Measurements from ENCODE around the gene OR2AT4. TPM values are rescaled to one million over a fixed set of nuclear protein-coding genes. Genes with fewer than 3 reads are reported as not detected.

OR2AT4 gene
- total and polyA plus RNA-seq, 2 experiments from 2014 or later, result not detected

DNA sequence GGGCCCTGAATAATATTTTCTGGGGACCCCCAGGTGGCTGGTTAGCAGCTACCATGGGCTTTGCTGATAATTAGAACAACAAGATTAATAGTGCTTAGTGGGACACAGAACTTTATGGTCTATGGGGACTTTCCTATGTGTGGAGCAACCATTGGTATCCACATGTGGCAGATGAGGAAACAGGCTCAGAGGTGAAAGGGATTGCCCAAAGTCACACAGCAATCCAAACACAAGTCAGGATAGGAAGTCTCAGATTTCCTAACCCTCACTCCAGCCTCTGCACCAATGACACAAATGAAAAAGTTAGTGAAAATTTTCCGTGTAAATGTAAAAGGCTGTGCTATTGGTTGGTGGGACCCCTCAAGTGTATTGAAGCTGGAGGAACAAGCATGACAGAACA is 39.0 kb upstream of the OR2AT4 start:
- in situ Hi-C loops (cut with MboI), result loop anchor here (10.0 kb wide), 1 partner anchor 109 kb away; the partner anchor contains the start of gene TPBGL

DNA sequence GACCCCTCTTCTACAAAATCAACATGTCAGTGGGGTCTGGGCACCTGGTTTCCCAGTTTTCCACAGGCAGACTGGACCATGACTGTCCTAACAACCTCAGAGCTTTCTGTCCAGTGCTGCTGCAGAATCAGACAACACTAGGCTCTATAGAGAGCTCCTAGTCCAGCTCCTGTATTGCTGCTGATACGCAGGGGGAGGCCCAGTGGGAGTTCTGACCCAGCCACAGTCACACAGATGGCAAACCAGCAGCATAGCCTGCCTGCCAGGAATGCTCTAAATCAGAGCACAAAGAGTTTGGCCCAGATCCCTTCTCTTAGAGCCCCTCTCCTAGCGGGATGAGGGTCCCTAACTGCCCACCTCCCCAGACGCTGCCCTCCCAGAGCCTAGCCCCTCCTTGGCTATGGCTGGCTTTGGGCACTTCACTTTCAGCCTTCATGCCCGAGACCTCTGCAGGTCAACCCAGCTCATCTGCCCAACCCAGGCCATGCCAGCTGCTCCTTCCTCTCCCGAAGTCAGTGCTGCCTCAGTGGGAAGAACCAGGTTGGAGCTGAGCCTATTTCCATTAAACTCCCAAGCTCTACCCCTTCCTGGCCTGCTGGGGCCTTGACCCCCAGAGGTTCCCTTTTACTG is 38.5 kb upstream of the OR2AT4 start:
- Histone ChIP-seq H3K9ac (no peak overlapping the region), H4K20me1 (ENCODE audit: insufficient read depth) (no peaks in the 10 kb centered on the region), H3K27me3 (replicated peaks; ENCODE audit: insufficient read depth) (peaks cover 44% of the 10 kb centered on the region), H3K27ac (no peak overlapping the region), H3K36me3 (ENCODE audit: low read depth) (no peaks in the 10 kb centered on the region), H3K9me3 (ENCODE audit: low read depth) (no peaks in the 10 kb centered on the region), H3K79me2 (ENCODE audit: insufficient read depth) (no peaks in the 10 kb centered on the region), H3K9me2 (ENCODE audit: insufficient read depth) (no peaks in the 10 kb centered on the region), H2AFZ (no peak overlapping the region), H3K4me3 (no peak overlapping the region), H3K4me2 (ENCODE audit: unreplicated experiment) (no peak overlapping the region), H3K4me1 (ENCODE audit: insufficient read depth) (no peaks in the 10 kb centered on the region), H3F3A (ENCODE audit: insufficient read depth) (no peaks in the 10 kb centered on the region)
- no peak for DNase-seq
- TF ChIP-seq EZH2phosphoT487 (IDR thresholded peaks at IDR 0.05; ENCODE audit: insufficient read depth, low read depth) (no peak), EZH2 (IDR thresholded peaks at IDR 0.05; ENCODE audit: insufficient read depth, poor library complexity, severe bottlenecking) (no peak)
- 42 to 43% methylated on average over 5 of the region's 5 CpGs for WGBS, 2 experiments (ENCODE audit: low coverage in 1 of 2, low lambda C conversion rate in 2 of 2, missing lambda C conversion rate in 2 of 2)
- in situ Hi-C loops (cut with MboI), result loop anchor here (10.0 kb wide), 1 partner anchor 110 kb away; the partner anchor contains the start of gene TPBGL

More for the DNA sequence above, 39.0 kb upstream of the OR2AT4 start:
- Histone ChIP-seq H3F3A (ENCODE audit: insufficient read depth) (no peaks in the 10 kb centered on the region), H4K20me1 (ENCODE audit: insufficient read depth) (no peaks in the 10 kb centered on the region), H3K4me2 (ENCODE audit: unreplicated experiment) (no peak overlapping the region), H3K27ac (no peak overlapping the region), H3K4me1 (ENCODE audit: insufficient read depth) (no peaks in the 10 kb centered on the region), H3K4me3 (no peak overlapping the region), H2AFZ (no peak overlapping the region), H3K9me3 (ENCODE audit: low read depth) (no peaks in the 10 kb centered on the region), H3K79me2 (ENCODE audit: insufficient read depth) (no peaks in the 10 kb centered on the region), H3K36me3 (ENCODE audit: low read depth) (no peaks in the 10 kb centered on the region), H3K9me2 (ENCODE audit: insufficient read depth) (no peaks in the 10 kb centered on the region), H3K9ac (no peak overlapping the region), H3K27me3 (replicated peaks; ENCODE audit: insufficient read depth) (peaks cover 44% of the 10 kb centered on the region)
- 63 to 82% methylated on average over 1 of the region's 1 CpG for WGBS, 2 experiments (ENCODE audit: low coverage in 1 of 2, low lambda C conversion rate in 2 of 2, missing lambda C conversion rate in 2 of 2)
- DNase-seq, result no peak
- TF ChIP-seq EZH2 (IDR thresholded peaks at IDR 0.05; ENCODE audit: insufficient read depth, poor library complexity, severe bottlenecking) (no peak), EZH2phosphoT487 (IDR thresholded peaks at IDR 0.05; ENCODE audit: insufficient read depth, low read depth) (no peak)

DNA sequence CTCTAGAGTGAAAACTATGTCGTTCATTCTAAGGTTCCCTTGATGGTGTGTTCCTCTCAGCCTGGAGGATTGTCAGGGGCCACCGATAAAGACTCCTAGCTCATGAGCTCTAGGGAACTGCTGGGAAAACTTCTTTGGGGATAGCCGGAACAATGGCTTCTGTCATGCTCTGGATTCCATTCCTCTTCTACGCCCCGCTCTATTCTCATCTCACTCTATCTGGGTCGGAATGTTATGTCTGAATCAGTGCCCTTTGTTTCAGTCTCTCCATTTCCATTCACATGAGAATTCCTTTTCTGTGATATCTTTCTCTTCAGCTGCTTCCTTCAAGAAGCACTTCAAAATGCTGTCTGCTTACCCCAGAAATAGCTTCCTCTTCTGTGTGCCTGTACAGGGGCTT is 37.3 kb upstream of the OR2AT4 start:
- Histone ChIP-seq H4K20me1 (ENCODE audit: insufficient read depth) (no peaks in the 10 kb centered on the region), H3K4me1 (ENCODE audit: insufficient read depth) (no peaks in the 10 kb centered on the region), H3K9me2 (ENCODE audit: insufficient read depth) (no peaks in the 10 kb centered on the region), H3F3A (ENCODE audit: insufficient read depth) (no peaks in the 10 kb centered on the region), H3K9ac (no peak overlapping the region), H3K4me2 (ENCODE audit: unreplicated experiment) (no peak overlapping the region), H3K4me3 (no peak overlapping the region), H3K79me2 (ENCODE audit: insufficient read depth) (no peaks in the 10 kb centered on the region), H3K27me3 (replicated peaks; ENCODE audit: insufficient read depth) (peaks cover 44% of the 10 kb centered on the region), H3K9me3 (ENCODE audit: low read depth) (no peaks in the 10 kb centered on the region), H3K36me3 (ENCODE audit: low read depth) (no peaks in the 10 kb centered on the region), H2AFZ (no peak overlapping the region), H3K27ac (no peak overlapping the region)
- WGBS, 2 experiments (ENCODE audit: low coverage in 1 of 2, low lambda C conversion rate in 2 of 2, missing lambda C conversion rate in 2 of 2), result 53 to 58% methylated on average over 6 of the region's 6 CpGs
- DNase-seq, result no peak
- TF ChIP-seq EZH2 (IDR thresholded peaks at IDR 0.05; ENCODE audit: insufficient read depth, poor library complexity, severe bottlenecking) (no peak), EZH2phosphoT487 (IDR thresholded peaks at IDR 0.05; ENCODE audit: insufficient read depth, low read depth) (no peak)
- in situ Hi-C loops (cut with MboI), result loop anchor here (10.0 kb wide), 1 partner anchor 111 kb away; the partner anchor contains the start of gene TPBGL

DNA sequence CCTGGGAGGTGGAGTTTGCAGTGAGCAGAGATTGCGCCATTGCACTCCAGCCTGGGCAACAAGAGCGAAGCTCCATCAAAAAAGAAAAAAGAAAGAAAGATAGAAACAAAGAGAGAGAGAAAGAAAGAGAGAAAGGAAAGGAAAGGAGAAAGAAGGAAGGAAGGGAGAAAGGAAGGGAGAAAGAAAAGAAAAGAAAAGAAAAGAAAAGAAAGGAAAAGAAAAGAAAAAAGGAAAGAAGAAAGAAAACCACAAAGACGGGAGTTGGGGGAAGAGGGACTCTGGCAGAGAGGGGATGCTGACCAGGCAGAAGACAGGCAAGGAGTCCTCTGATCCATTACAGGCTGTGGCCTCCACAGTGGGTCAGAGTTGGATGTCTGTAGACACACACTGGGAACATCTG is 35.4 kb upstream of the OR2AT4 start:
- no peak overlapping the region for H3K9ac ChIP-seq
- H3F3A ChIP-seq (ENCODE audit: insufficient read depth), result no peaks in the 10 kb centered on the region
- no peaks in the 10 kb centered on the region for H3K9me2 ChIP-seq (ENCODE audit: insufficient read depth)
- no peak overlapping the region for H3K4me3 ChIP-seq
- no peak overlapping the region for H2AFZ ChIP-seq
- H3K9me3 ChIP-seq (ENCODE audit: low read depth), result no peaks in the 10 kb centered on the region
- H3K27ac ChIP-seq, result no peak overlapping the region
- no peaks in the 10 kb centered on the region for H3K79me2 ChIP-seq (ENCODE audit: insufficient read depth)
- no peak for DNase-seq
- no peaks in the 10 kb centered on the region for H4K20me1 ChIP-seq (ENCODE audit: insufficient read depth)
- no peaks in the 10 kb centered on the region for H3K36me3 ChIP-seq (ENCODE audit: low read depth)
- no peak overlapping the region for H3K4me2 ChIP-seq (ENCODE audit: unreplicated experiment)
- in situ Hi-C loops (cut with MboI), result loop anchor here (10.0 kb wide), 1 partner anchor 113 kb away; the partner anchor contains the start of gene TPBGL
- no peaks in the 10 kb centered on the region for H3K4me1 ChIP-seq (ENCODE audit: insufficient read depth)
- H3K27me3 ChIP-seq (replicated peaks; ENCODE audit: insufficient read depth), result peaks cover 36% of the 10 kb centered on the region
- 18 to 26% methylated on average over 3 of the region's 3 CpGs for WGBS, 2 experiments (ENCODE audit: low coverage in 1 of 2, low lambda C conversion rate in 2 of 2, missing lambda C conversion rate in 2 of 2)
- TF ChIP-seq EZH2phosphoT487 (IDR thresholded peaks at IDR 0.05; ENCODE audit: insufficient read depth, low read depth) (no peak), EZH2 (IDR thresholded peaks at IDR 0.05; ENCODE audit: insufficient read depth, poor library complexity, severe bottlenecking) (no peak)

Measured in GM23248 (cell line).